ENCODE data around the gene GNAZ.

GNAZ gene

DNA sequence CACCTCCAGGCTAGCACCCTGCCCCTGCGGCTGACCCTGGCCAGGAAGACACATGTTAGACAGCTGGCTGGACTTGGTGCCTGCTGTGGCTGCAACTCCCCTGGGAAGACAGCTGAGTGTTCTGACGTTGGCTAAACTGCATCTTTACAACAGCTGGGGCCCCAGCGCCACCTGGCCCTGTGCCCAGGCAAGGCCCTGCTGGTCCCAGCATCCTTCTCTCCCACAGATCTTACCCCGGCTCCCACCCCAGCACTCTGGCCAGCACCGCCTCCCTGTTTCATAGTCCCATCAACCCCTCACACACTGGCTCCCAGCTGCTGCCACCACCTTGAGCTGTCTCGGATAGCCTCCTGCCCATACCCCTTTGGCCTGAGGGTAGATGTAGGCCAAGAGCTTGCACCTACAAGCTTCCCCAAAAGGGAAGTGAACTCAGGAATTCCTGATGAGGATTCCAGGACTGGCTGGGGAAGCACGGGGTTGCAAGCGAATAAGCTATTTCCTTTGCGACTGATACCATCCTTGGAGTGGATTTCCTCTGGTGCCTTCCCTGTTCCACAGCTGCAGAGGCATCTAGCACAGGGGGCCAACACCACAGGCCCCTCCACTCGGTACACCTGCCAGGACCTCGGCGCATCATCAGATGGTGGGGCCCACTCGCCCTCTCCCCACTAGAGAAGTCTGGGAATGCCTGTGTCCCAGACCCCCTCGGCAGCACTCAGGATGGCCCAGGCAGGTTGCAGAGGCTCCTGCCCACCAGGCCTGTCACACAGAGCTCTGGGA, 42.9 kb downstream of the GNAZ start:
- peaks cover 10% of the 10 kb centered on the region for H3K4me1 ChIP-seq (ENCODE audit: control insufficient read depth, low read length)
- no peaks in the 10 kb centered on the region for H3K36me3 ChIP-seq (ENCODE audit: control insufficient read depth, low read length)
- H3K9me2 ChIP-seq (replicated peaks; ENCODE audit: control insufficient read depth, low read length) = no peaks in the 10 kb centered on the region
- H3K79me2 ChIP-seq (ENCODE audit: control insufficient read depth, low read length) = no peaks in the 10 kb centered on the region
- H3K27me3 ChIP-seq (ENCODE audit: control insufficient read depth, low read length) = no peaks in the 10 kb centered on the region
- no peaks in the 10 kb centered on the region for H3K9me3 ChIP-seq (ENCODE audit: control insufficient read depth, insufficient read depth, low read length)
- no peak overlapping the region for H3K4me3 ChIP-seq (ENCODE audit: low read length)
- H3K27ac ChIP-seq (ENCODE audit: low read depth, low read length) = no peak overlapping the region
- TF ChIP-seq, protein P1, sequence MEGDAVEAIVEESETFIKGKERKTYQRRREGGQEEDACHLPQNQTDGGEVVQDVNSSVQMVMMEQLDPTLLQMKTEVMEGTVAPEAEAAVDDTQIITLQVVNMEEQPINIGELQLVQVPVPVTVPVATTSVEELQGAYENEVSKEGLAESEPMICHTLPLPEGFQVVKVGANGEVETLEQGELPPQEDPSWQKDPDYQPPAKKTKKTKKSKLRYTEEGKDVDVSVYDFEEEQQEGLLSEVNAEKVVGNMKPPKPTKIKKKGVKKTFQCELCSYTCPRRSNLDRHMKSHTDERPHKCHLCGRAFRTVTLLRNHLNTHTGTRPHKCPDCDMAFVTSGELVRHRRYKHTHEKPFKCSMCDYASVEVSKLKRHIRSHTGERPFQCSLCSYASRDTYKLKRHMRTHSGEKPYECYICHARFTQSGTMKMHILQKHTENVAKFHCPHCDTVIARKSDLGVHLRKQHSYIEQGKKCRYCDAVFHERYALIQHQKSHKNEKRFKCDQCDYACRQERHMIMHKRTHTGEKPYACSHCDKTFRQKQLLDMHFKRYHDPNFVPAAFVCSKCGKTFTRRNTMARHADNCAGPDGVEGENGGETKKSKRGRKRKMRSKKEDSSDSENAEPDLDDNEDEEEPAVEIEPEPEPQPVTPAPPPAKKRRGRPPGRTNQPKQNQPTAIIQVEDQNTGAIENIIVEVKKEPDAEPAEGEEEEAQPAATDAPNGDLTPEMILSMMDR (IDR thresholded peaks at IDR 0.05; ENCODE audit: low read depth, low read length, poor library complexity, severe bottlenecking) = no peak
- TF ChIP-seq EZH2phosphoT487 (IDR thresholded peaks at IDR 0.05; ENCODE audit: borderline replicate concordance, low read length) = no peak
- no peaks in the 10 kb centered on the region for H3F3A ChIP-seq (ENCODE audit: control insufficient read depth, insufficient read depth)
- no peak overlapping the region for H3K4me2 ChIP-seq (ENCODE audit: low read length)
- no peaks in the 10 kb centered on the region for H4K20me1 ChIP-seq (ENCODE audit: control insufficient read depth, insufficient read depth, low read depth, low read length)

DNA sequence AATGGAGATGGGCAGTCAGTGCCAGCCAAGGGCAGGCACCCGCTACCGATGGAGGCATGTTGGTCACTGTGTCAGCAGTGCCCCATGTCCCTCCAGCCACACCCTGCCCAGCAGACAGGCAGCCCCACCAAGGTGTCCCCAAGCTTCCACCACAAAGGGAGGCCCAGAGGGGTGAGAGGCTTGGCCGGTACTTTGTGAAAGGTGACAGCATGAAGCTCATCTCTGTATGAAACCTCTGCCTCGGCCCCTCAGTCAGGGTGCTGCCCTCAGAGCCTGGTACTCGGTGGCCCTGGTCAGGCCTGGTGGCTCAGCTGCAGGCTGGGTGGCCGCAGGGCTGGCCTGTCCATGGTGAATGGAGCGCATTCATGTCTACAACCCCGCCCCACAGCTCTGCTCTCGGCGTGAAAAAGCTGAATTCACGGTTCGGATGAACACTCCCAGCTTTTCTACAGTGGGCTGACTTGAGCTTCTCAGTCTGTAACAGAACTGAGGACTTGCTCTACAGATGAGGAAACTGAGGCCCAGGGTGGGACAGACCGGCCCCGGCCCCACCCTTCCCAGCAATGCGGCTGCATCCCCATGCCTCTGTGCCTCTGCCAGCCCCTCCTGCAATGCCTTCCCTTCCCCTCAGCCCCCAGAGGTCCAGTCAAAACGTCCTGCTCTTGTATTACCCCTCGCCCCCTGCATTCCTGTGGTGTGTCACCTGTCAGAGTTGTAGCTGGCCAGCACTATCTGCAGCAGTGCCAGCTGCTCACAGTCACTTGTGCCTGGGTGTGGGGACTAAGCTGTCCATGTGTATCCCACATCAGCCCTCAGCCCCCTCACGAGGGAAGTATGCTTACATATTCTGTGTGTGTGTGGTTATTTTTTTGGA, 43.8 kb downstream of the GNAZ start:
- Histone ChIP-seq H3K79me2 (ENCODE audit: control insufficient read depth, low read length) (no peaks in the 10 kb centered on the region), H3K4me3 (ENCODE audit: low read length) (no peak overlapping the region), H3K4me1 (ENCODE audit: control insufficient read depth, low read length) (peaks cover 12% of the 10 kb centered on the region), H3K27me3 (ENCODE audit: control insufficient read depth, low read length) (no peaks in the 10 kb centered on the region), H3K27ac (ENCODE audit: low read depth, low read length) (no peak overlapping the region), H3F3A (ENCODE audit: control insufficient read depth, insufficient read depth) (no peaks in the 10 kb centered on the region), H3K36me3 (ENCODE audit: control insufficient read depth, low read length) (no peaks in the 10 kb centered on the region), H3K4me2 (ENCODE audit: low read length) (no peak overlapping the region), H4K20me1 (ENCODE audit: control insufficient read depth, insufficient read depth, low read depth, low read length) (no peaks in the 10 kb centered on the region), H3K9me3 (ENCODE audit: control insufficient read depth, insufficient read depth, low read length) (no peaks in the 10 kb centered on the region), H3K9me2 (replicated peaks; ENCODE audit: control insufficient read depth, low read length) (no peaks in the 10 kb centered on the region)
- TF ChIP-seq, protein P1 (IDR thresholded peaks at IDR 0.05; ENCODE audit: low read depth, low read length, poor library complexity, severe bottlenecking) = no peak
- TF ChIP-seq EZH2phosphoT487 (IDR thresholded peaks at IDR 0.05; ENCODE audit: borderline replicate concordance, low read length) = no peak

DNA sequence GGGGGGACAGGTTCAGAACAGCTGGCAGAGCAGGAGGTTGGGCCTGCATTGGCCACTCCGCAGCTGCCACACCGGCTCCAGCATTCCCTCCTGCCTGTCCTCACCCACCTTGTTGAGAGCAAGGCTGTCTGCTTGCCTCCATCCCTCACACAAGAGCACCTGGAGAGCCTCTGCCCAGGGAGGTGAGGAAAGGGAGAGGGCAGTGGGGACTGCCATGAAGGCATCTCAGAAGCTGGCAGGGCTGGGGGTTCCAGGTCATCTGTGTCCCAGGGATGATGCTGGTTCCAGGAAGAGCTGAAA, 44.4 kb downstream of the GNAZ start:
- H3K4me2 ChIP-seq (ENCODE audit: low read length) = no peak overlapping the region
- no peaks in the 10 kb centered on the region for H3K9me2 ChIP-seq (replicated peaks; ENCODE audit: control insufficient read depth, low read length)
- no peak for TF ChIP-seq EZH2phosphoT487 (IDR thresholded peaks at IDR 0.05; ENCODE audit: borderline replicate concordance, low read length)
- TF ChIP-seq, protein P1 (IDR thresholded peaks at IDR 0.05; ENCODE audit: low read depth, low read length, poor library complexity, severe bottlenecking) = no peak
- no peaks in the 10 kb centered on the region for H3K9me3 ChIP-seq (ENCODE audit: control insufficient read depth, insufficient read depth, low read length)
- no peak overlapping the region for H3K4me3 ChIP-seq (ENCODE audit: low read length)
- H3K36me3 ChIP-seq (ENCODE audit: control insufficient read depth, low read length) = no peaks in the 10 kb centered on the region
- H4K20me1 ChIP-seq (ENCODE audit: control insufficient read depth, insufficient read depth, low read depth, low read length) = no peaks in the 10 kb centered on the region
- H3K4me1 ChIP-seq (ENCODE audit: control insufficient read depth, low read length) = peaks cover 18% of the 10 kb centered on the region
- no peaks in the 10 kb centered on the region for H3K27me3 ChIP-seq (ENCODE audit: control insufficient read depth, low read length)
- no peak overlapping the region for H3K27ac ChIP-seq (ENCODE audit: low read depth, low read length)
- H3F3A ChIP-seq (ENCODE audit: control insufficient read depth, insufficient read depth) = no peaks in the 10 kb centered on the region
- H3K79me2 ChIP-seq (ENCODE audit: control insufficient read depth, low read length) = no peaks in the 10 kb centered on the region
